HCT116 (cell line): ENCODE measurements around the gene ERP29. TPM values are rescaled to one million over a fixed set of nuclear protein-coding genes. Genes with fewer than 3 reads are reported as not detected.

Source experiments
- ATAC-seq: fragments of 200-7000 bp; cut with Tn5 transposase; 2 replicates; pipeline ENCODE4 v1.9.1; 2020; ENCODE audit warnings: mild to moderate bottlenecking, moderate library complexity
- BruUV-seq: library from RNA; stranded (reverse); fragments of 400-500 nt; replicated peaks from 2 replicates; lab custom pipeline; 2021; lab: Mats Ljungman, UMichigan
- CTCF ChIA-PET: fragments of 300-600 bp; sonication (Branson Sonifier 250); formaldehyde crosslinking; loops from one replicate; lab custom pipeline; 2021; ENCODE audit warnings: antibody characterized with exemption; lab: Charles Lee
- POLR2A ChIA-PET: fragments of 300-600, 350-600 bp; sonication (Branson Sonifier 250); formaldehyde crosslinking; loops from one replicate; lab custom pipeline; 2021; ENCODE audit warnings: antibody characterized with exemption; lab: Charles Lee
- RAD21 ChIA-PET, 2 experiments: fragments of 300-600 bp; sonication (Branson Sonifier 250); formaldehyde crosslinking; loops; one replicate each; lab custom pipeline; 2023; ENCODE audit warnings: low total read pairs in 2 of 2; ENCODE audit not compliant: uncharacterized antibody in 2 of 2, unreplicated experiment in 2 of 2, low non-redundant PET in 1 of 2; lab: Charles Lee
- DNase-seq: peaks from one replicate; pipeline ENCODE4 v3.0.0-alpha.2; 2010; ENCODE audit warnings: low read depth, low spot score
- H2AFZ ChIP-seq: fragments of 200-600 bp; shearing (Covaris generic), sonication (generic); 2 replicates; pipeline ENCODE4 v1.6.1; 2017; ENCODE audit warnings: low read depth, mixed run types, mixed read lengths, antibody characterized with exemption, low read length; ENCODE audit not compliant: poor library complexity, severe bottlenecking
- H3K27ac ChIP-seq: 2 replicates; pipeline ENCODE4 v1.5.1; 2012; ENCODE audit warnings: low read depth, low read length
- H3K27me3 ChIP-seq: fragments of 200-600 bp; sonication (generic); 2 replicates; pipeline ENCODE4 v1.6.1; 2016; ENCODE audit warnings: mixed run types, low read length, mixed read lengths; ENCODE audit not compliant: insufficient read depth
- H3K36me3 ChIP-seq, 2 experiments: fragments of 200-500 bp in 1 of 2; fragments of 200-600 bp in 1 of 2; sonication (Bioruptor generic) in 1 of 2; sonication (generic) in 1 of 2; 2 replicates each; pipeline versions ENCODE4 v1.5.1 to v1.6.1; 2014 to 2016; ENCODE audit warnings: low read length in 2 of 2, inconsistent platforms in 1 of 2, mixed read lengths in 1 of 2, mixed run types in 1 of 2; ENCODE audit not compliant: insufficient read depth in 2 of 2, control insufficient read depth in 1 of 2
- H3K4me1 ChIP-seq, 2 experiments: fragments of 200-600 bp in 1 of 2; sonication (generic) in 1 of 2; 2 replicates each; pipeline versions ENCODE4 v1.5.1 to v1.6.1; 2012 to 2017; ENCODE audit warnings: low read length in 2 of 2, inconsistent platforms in 1 of 2, mild to moderate bottlenecking in 1 of 2, mixed read lengths in 1 of 2, mixed run types in 1 of 2, moderate library complexity in 1 of 2; ENCODE audit not compliant: insufficient read depth in 2 of 2, control insufficient read depth in 1 of 2
- H3K4me2 ChIP-seq: fragments of 200-600 bp; sonication (generic); 2 replicates; pipeline ENCODE4 v1.6.1; 2017; ENCODE audit warnings: mixed run types, low read length, mixed read lengths
- H3K4me3 ChIP-seq, 2 experiments: fragments of 200-600 bp in 1 of 2; sonication (generic) in 1 of 2; replicated peaks in 1 of 2; 2 replicates each; pipeline ENCODE4 v1.5.1; 2011 to 2016; ENCODE audit warnings: low read length in 2 of 2, control low read depth in 1 of 2, low read depth in 1 of 2, mild to moderate bottlenecking in 1 of 2, mixed read lengths in 1 of 2, mixed run types in 1 of 2
- H3K79me2 ChIP-seq: fragments of 200-600 bp; sonication (generic); 2 replicates; pipeline ENCODE4 v1.6.1; 2017; ENCODE audit warnings: mild to moderate bottlenecking, mixed run types, low read length, moderate library complexity, mixed read lengths; ENCODE audit not compliant: insufficient read depth
- H3K9ac ChIP-seq: fragments of 200-600 bp; sonication (generic); 2 replicates; pipeline ENCODE4 v1.6.1; 2016; ENCODE audit warnings: low read length, mixed read lengths
- H3K9me2 ChIP-seq: fragments of 200-600 bp; sonication (generic), shearing (Covaris generic); 2 replicates; pipeline ENCODE4 v1.6.1; 2017; ENCODE audit warnings: mixed run types, mild to moderate bottlenecking, moderate library complexity; ENCODE audit not compliant: insufficient read depth
- H3K9me3 ChIP-seq, 2 experiments: fragments of 200-500 bp in 1 of 2; fragments of 200-600 bp in 1 of 2; sonication (Bioruptor generic) in 1 of 2; sonication (generic) in 1 of 2; 2 replicates each; pipeline ENCODE4 v1.6.1; 2014 to 2017; ENCODE audit warnings: low read length in 2 of 2, mixed read lengths in 2 of 2, inconsistent platforms in 1 of 2, low read depth in 1 of 2, mild to moderate bottlenecking in 1 of 2, mixed run types in 1 of 2, moderate library complexity in 1 of 2; ENCODE audit not compliant: control insufficient read depth in 1 of 2, insufficient read depth in 1 of 2
- H4K20me1 ChIP-seq: fragments of 200-600 bp; sonication (generic), shearing (Covaris generic); 2 replicates; pipeline ENCODE4 v1.6.1; 2017; ENCODE audit warnings: mixed run types, mild to moderate bottlenecking, moderate library complexity; ENCODE audit not compliant: insufficient read depth
- CBX3 ChIP-seq: IDR thresholded peaks from 2 replicates; pipeline ENCODE4 v1.6.1; 2012; ENCODE audit warnings: low read depth
- POLR2A ChIP-seq: IDR thresholded peaks from 2 replicates; pipeline ENCODE4 v1.7.0; 2011; ENCODE audit warnings: borderline replicate concordance; ENCODE audit not compliant: insufficient read depth, insufficient read length; ENCODE audit errors: extremely low read depth
- intact Hi-C: fragments of 100-400 bp; cut with micrococcal nuclease; formaldehyde crosslinking; loops from 2 replicates; pipeline ENCODE4 v1.10.0; 2022
- total RNA-seq: library from RNA; stranded (reverse); gene quantifications from one replicate; pipeline ENCODE4 v1.2.1, GENCODE V29; 2021; ENCODE audit not compliant: unreplicated experiment
- TF ChIP-seq, protein P1 (sequence below): IDR thresholded peaks from 2 replicates; pipeline ENCODE4 v1.6.1; 2011; ENCODE audit warnings: mild to moderate bottlenecking, low read length, moderate library complexity; ENCODE audit not compliant: insufficient replicate concordance; ENCODE audit errors: extremely low read depth

Gene ERP29
- total RNA-seq, 1 experiment from 2014 or later: 130 TPM

DNA sequence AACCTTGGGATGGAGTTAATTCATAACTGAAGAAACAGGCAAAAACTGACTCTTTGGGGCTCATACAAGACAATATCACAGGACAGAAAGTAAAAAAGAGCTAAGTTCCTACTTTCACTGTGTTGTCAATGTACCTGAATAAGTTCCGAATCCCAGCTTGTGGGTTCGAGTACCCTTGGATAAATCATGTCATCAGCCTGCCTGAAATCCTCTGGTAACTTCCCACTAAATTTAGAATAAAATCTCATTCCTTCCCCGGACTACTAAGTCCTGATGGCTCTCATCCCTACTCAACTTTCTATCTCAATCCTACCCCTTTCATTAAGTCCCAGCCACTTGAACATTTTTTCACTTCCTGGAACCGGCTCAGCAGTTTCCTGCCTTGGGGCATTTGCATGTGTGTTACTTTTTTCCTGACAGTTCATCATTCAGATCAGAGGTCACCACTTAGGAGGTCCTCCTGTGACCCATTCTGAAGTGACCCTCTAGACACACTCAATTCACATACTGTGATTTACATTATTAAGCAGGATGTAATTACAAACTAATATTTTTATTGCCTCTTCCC lies 12.7 kb downstream of the ERP29 start:
- BruUV-seq: no TSS peak
- CTCF ChIA-PET: no interaction called here

DNA sequence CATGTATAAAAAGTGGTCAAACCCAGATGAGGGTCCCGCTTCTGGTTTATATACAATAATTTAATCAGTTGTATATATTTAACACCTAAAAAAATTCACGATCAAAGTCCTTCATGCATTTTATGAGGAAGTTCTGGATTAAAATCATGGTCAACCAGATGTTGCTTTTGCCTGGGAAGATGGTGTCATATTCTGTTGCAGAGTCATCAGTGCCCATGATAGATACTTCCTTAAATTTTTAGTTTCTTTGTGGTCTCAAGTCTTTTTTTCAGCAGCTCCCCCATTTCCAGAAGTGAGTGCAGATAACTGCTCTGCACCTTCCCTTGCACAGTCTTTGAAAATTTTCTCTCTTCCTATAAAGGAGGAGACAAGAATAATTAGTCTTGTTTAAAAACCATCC lies 16.1 kb downstream of the ERP29 start:
- no TSS peak for BruUV-seq
- Histone ChIP-seq H4K20me1 (no peaks in the 10 kb centered on the region; the same call in 1 of the 2 replicates), H3K4me1 (no peaks in the 10 kb centered on the region), H3K4me3 (no peak overlapping the region), H3K36me3 (peaks cover 39 to 53% of the 10 kb centered on the region in 2 experiments), H3K27ac (no peak overlapping the region), H3K9me3 (no peaks in the 10 kb centered on the region), H3K9ac (no peak overlapping the region), H3K4me2 (no peak overlapping the region), H2AFZ (no peak overlapping the region), H3K27me3 (no peaks in the 10 kb centered on the region), H3K79me2 (peaks cover 15% of the 10 kb centered on the region; the same call in 1 of the 2 replicates), H3K9me2 (no peaks in the 10 kb centered on the region)
- intact Hi-C loops: no loop called here
- ChIA-PET RAD21 (no interaction called here), POLR2A (no interaction called here), CTCF (no interaction called here)
- TF ChIP-seq, protein P1, sequence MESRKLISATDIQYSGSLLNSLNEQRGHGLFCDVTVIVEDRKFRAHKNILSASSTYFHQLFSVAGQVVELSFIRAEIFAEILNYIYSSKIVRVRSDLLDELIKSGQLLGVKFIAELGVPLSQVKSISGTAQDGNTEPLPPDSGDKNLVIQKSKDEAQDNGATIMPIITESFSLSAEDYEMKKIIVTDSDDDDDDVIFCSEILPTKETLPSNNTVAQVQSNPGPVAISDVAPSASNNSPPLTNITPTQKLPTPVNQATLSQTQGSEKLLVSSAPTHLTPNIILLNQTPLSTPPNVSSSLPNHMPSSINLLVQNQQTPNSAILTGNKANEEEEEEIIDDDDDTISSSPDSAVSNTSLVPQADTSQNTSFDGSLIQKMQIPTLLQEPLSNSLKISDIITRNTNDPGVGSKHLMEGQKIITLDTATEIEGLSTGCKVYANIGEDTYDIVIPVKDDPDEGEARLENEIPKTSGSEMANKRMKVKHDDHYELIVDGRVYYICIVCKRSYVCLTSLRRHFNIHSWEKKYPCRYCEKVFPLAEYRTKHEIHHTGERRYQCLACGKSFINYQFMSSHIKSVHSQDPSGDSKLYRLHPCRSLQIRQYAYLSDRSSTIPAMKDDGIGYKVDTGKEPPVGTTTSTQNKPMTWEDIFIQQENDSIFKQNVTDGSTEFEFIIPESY: no peak
- ATAC-seq (no peak), DNase-seq (no peak)

More for the DNA sequence above, 12.7 kb downstream of the ERP29 start:
- Histone ChIP-seq H3K4me3 (no peak overlapping the region), H4K20me1 (peaks cover 2% of the 10 kb centered on the region), H3K4me1 (no peaks in the 10 kb centered on the region), H3K4me2 (no peak overlapping the region), H3K9ac (no peak overlapping the region), H2AFZ (no peak overlapping the region), H3K27me3 (no peaks in the 10 kb centered on the region), H3K36me3 (peaks cover 29 to 44% of the 10 kb centered on the region in 2 experiments), H3K27ac (no peak overlapping the region), H3K9me2 (no peaks in the 10 kb centered on the region), H3K79me2 (peaks cover 23% of the 10 kb centered on the region; the same call in 1 of the 2 replicates), H3K9me3 (no peaks in the 10 kb centered on the region)
- no peak for TF ChIP-seq POLR2A
- TF ChIP-seq CBX3: no peak
- ChIA-PET POLR2A (no interaction called here), RAD21 (no interaction called here)
- DNase-seq (no peak), ATAC-seq (no peak)
- intact Hi-C loops: no loop called here
